HG02678 (cell line): ENCODE measurements around the gene RASSF7.
A peak's percentile ranks its signal among the peaks of the same experiment; 100 is the strongest.

ENCODE experiments used
- ATAC-seq: cut with Tn5 transposase; IDR thresholded peaks from one replicate; pipeline ENCODE4 v1.9.1; 2021; ENCODE audit warnings: mild to moderate bottlenecking, moderate library complexity; ENCODE audit not compliant: unreplicated experiment

RASSF7 gene

GRCh38 chr11:532986-533585 is 27.7 kb upstream of the RASSF7 start:
- no peak for ATAC-seq

DNA sequence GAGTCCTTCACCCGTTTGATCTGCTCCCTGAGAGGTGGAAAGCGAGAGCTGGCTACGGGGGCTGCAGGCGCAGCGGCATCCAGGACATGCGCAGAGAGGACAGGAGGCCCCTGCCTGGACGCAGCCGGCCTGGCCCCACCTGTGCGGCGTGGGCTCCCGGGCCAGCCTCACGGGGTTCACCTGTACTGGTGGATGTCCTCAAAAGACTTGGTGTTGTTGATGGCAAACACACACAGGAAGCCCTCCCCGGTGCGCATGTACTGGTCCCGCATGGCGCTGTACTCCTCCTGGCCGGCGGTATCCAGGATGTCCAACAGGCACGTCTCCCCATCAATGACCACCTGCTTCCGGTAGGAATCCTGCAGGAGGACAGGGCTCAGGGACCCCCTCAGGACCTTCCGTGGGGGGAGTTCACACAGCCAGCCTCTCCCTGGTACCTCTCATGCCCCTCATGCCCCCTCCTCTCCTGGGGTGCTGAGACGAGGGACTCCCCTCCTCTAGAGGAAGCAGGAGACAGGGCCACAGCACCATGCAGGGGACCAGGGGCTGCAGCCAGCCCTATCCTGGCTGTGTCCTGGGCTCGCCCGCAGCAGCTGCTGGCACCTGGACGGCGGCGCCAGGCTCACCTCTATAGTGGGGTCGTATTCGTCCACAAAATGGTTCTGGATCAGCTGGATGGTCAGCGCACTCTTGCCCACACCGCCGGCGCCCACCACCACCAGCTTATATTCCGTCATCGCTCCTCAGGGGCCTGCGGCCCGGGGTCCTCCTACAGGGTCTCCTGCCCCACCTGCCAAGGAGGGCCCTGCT is 27.0 kb upstream of the RASSF7 start:
- ATAC-seq, result no peak

DNA sequence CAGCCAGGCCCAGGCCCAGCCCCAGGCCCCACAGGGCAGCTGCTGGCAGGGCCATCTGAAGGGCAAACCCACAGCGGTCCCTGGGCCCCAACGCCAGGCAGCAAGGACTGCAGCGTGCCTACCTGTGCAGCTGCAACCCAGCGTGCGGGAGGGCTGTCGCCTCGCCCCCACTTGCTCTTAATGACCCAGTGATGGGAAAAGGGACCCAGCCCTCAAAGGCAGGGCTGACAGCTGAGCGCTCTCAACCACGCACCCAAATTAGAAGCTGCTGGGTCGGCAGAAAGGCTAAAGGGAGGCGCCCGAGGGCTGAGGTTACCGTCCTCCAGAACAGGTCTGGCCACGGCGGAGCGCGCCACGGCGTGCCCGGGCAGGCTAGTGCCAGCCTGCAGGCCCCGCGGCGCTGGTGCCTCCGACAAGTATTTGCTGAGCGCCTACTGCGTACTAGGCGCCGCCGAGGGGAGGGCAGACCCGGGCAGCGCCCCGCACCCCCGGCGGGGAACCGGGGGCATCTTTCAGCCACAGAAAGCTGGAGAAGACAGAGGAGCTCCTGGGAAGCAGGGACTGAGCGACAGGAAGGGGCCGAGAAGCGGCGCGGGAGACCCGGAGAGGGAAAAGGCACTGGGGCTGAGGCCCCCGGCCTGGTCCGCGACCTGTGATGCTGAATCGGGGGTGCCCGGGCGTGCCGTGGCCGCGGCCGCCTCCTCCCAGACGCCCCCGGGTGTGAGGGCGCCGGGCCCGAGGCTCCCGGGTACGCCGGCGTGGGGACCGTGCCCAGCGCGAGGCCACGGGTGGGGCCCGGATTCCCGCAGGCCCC is 26.2 kb upstream of the RASSF7 start:
- no peak for ATAC-seq

- no peak for ATAC-seq
Observed at GRCh38 chr11:535210-535518, 25.6 kb upstream of the RASSF7 start.

GRCh38 chr11:535519-536454 is 25.0 kb upstream of the RASSF7 start, which contains the start of gene HRAS:
TSS of gene HRAS (minus strand) at chr11:535576.
- ATAC-seq, result peak; percentile 73

- peak; percentile 52 for ATAC-seq
Observed at GRCh38 chr11:536841-537621, 23.7 kb upstream of the RASSF7 start, which contains the start of gene LRRC56. TSS of gene LRRC56 (plus strand) at chr11:537527. CDS start at chr11:540685, 3,158 bp downstream.

DNA sequence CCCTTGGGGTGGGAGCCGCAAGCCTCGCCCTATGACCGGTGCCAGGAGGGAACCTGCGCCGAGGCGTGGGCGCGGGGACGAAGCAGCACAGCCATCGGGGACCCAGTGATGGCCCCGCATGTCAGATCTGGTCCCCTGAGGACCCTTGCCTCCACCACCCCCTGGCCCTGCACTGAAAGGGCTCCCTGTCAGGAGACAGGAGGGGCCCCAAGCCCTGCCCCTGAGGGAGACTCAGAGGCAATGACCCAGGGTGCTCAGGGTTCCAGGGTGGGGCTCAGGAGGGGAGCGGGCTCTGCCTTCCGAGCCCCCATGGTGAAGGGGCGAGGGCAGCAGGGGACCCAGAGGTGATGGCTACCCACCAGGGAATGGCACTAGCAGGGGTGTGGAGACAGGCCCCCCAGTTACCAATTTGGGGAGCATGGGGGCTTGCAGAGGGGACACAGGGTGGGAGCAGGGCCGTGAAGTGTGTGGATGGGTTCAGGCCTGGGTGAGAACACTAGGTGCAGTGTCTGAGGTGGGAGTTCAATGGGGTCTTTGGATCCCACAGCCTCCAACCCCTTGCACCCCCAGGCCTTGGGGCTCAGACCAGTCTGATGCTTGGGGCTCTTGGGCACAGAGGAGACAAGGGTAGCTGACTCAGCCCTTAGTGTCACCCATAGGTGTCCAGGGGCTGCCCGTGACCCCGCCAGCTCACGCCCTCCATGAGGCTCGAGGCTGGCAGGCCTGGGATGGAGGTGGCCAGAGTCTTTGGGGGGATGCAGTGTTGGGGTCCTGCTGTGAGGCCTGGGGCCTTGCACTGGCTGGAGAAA is 22.9 kb upstream of the RASSF7 start:
- no peak for ATAC-seq

- ATAC-seq, result no peak
Observed at GRCh38 chr11:538431-539051, 22.2 kb upstream of the RASSF7 start.

GRCh38 chr11:539971-540481 is 20.7 kb upstream of the RASSF7 start:
- ATAC-seq, result no peak

GRCh38 chr11:540583-541432 is 20.0 kb upstream of the RASSF7 start:
- ATAC-seq, result no peak

GRCh38 chr11:541433-541885 is 19.3 kb upstream of the RASSF7 start:
- ATAC-seq, result no peak

GRCh38 chr11:544817-545166 is 16.0 kb upstream of the RASSF7 start:
- ATAC-seq, result no peak

DNA sequence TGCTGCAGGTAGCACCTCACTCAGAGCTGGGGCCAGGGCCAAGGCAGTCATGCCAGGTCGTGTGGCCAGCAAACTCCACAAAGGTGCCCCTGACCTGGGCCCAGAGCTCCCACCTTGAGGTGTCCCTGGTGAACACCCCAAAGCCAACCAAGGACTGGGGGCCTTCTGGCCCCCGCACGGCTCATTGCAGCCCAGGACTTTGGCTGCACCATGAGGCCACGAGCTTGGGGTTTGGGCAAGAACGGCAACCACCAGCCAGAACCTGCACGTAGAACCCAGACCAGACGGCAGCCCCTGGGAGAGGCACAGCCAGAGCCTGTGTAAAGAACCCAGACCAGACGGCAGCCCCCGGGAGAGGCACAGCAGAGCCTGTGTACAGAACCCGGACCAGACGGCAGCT is 15.6 kb upstream of the RASSF7 start:
- ATAC-seq, result no peak

DNA sequence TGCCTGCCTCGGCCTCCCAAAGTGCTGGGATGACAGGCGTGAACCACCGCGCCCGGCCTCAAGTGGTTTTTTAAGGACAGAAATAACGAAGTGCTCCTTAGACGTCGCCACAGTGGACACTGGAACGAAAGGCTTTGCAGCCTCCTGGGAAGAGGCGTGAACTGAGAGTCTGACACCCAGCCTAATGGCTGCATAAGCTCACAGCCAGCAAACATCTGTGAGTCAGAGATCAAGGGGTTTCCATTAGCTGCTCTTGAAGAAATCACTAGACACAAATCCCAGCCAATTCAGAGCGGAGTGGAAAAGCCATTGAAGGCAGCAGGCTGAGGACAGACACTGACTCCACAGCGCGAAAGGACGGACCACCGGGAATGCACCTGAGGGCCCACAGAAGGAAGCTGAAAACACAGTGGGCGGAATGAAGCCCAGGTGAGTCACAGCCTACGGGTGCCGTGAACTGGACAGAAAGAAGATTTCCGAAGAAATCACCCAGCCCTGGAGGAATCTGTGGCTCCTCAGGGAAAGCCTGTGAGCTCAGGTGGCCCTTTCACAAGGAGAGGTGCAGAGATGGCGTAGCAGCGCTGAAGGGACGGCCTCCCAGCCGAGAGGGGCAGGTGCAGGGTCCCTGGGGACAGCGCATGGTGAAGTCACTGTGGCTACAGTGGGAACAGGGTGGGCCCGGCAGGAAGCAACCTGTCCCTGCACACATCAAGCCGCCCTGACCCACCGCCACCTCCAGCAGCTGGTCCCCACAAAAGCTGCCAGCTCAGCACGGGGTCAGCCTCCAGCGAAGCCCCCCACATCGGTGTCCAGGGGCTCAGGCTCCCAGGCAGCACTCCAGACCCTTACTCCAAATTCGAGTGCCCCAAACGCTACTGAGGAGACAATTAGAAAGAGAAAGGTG is 11.8 kb upstream of the RASSF7 start:
- ATAC-seq, result no peak

DNA sequence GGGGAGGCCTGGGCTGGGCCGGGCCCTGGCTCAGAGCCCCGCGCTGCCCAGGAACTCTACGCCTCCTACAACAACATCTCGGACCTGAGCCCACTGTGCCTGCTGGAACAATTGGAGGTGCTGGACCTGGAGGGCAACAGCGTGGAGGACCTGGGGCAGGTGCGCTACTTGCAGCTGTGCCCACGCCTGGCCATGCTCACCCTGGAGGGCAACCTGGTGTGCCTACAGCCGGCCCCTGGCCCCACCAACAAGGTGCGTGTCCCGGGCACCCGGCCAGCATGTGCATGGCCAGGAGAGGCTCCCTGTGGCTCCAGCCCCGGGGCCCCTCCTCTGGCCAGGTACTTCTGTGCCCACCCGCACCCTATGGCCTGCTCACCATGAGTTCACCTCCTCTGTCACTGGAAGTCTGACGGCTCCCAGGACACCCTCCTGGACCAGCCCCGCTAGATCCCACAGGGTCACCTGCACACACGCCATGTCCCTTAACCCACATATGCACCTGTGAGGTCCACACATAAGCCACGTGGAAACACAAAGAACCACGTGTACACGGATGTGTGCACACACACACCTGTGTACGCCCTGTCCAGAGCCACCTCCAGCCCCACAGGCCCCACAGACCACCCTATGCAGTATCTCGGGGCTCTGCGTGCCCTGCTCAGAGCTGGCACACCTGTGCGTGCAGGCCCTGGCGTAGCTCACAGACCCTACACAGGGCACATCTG is 10.6 kb upstream of the RASSF7 start:
- no peak for ATAC-seq

GRCh38 chr11:550746-551085 is 10.1 kb upstream of the RASSF7 start:
- ATAC-seq, result no peak
